RCC 7860 (cell line): ENCODE measurements around the gene CCDC47.
"Not testable (repeated sequence)": the region's sequence is repeated elsewhere in the genome, so short reads cannot be mapped to it uniquely, and the experiment has no call there.

ENCODE experiments used
- DNase-seq: peaks from one replicate; pipeline ENCODE4 v3.0.0-alpha.2; 2015; ENCODE audit warnings: low spot score
- FAIRE-seq: peaks from 2 replicates; lab custom pipeline; 2012; peaks lifted over from hg19 to GRCh38; lab: Jason Lieb, UNC

The CCDC47 gene

GRCh38 chr17:63740464-63741142 is 32.8 kb downstream of the CCDC47 start:
- DNase-seq = no peak

GRCh38 chr17:63735691-63736090 is 37.7 kb downstream of the CCDC47 start:
- DNase-seq (no peak), FAIRE-seq (no peak)

More at GRCh38 chr17:63740464-63741142, 32.8 kb downstream of the CCDC47 start:
- no peak for FAIRE-seq

DNA sequence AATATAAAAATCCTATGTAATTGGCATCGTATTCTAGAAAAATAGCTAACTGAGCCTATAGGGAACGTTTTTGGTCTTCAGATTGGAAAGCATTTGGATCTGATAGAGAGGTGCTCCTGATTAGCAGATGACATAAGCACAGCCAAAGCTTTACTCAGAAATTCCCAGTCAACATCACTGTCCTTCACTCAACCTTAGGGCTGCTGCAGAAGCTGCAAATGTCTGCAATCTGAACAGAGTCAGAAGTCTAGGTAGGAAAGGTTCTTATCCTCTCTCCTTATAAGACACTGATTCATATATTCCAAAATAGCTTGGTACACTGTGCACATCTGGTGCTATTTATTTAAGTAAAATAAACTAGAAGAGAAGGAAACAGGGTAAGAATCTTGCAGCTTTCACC is 51.0 kb downstream of the CCDC47 start:
- DNase-seq (no peak), FAIRE-seq (no peak)

- not testable (repeated sequence) for FAIRE-seq, DNase-seq
Observed at GRCh38 chr17:63720194-63720593, 53.2 kb downstream of the CCDC47 start.

- DNase-seq (no peak), FAIRE-seq (no peak)
Observed at GRCh38 chr17:63718988-63719387, 54.4 kb downstream of the CCDC47 start.

DNA sequence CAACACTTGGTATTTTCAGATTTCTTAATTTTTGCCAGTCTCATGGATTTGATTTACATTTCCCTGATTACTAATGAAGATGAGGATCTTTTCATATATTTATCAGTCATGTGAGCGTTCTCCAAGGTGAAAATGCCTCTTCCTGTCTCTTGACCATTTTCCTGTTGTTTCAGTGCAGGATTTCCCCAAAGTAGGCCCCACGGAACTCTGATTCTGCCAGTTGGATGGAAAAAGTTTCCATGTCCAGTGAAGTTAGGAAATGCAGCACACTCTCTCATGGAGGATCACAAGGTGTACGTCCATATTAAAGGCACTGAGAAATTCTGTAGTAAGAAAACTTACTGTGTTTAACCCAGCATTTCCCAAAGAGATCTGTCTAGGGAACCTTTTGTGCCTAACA is 57.0 kb downstream of the CCDC47 start:
- no peak for FAIRE-seq
- no peak for DNase-seq

GRCh38 chr17:63714550-63715277 is 58.7 kb downstream of the CCDC47 start:
- DNase-seq = no peak
- FAIRE-seq = no peak

- FAIRE-seq = no peak
- DNase-seq = no peak
Observed at GRCh38 chr17:63709110-63709509, 64.3 kb downstream of the CCDC47 start.

- FAIRE-seq (no peak), DNase-seq (no peak)
Observed at GRCh38 chr17:63707151-63707550, 66.2 kb downstream of the CCDC47 start.

DNA sequence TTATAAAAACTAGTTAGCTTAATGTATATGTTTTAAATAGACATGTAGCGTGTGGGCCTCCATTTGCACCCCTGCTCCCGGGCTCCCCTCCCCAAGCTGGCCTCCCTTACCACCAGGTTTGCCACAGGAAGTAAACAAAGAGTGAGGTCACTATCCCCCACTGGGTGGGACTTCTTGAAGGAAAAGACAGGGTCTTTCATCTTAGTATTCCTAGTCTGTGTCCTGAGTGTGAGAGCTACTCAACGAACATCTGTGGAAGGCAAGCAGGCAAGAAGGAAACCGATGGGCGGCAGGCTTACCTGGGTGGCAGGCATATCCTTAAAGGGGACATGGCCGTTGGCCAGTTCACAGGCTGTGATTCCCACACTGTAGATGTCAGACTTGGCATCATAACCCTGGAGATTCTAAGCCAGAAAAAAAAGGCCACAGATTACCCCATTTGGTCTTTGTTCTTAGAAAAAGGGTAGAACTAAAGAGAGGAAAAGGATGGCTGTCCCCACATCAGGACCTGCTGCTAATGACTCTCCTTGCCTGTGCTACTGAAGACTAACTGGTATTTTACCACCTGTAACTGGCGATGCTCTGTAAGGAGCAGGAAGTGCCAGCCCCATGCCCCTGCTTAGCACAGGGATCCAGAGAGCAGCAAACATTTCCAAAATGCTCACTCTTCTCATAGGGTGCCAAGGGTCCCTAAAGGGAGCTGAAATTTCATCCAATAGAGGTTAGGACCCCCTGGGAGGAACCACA is 66.9 kb downstream of the CCDC47 start:
- no peak for DNase-seq
- FAIRE-seq = no peak

DNA sequence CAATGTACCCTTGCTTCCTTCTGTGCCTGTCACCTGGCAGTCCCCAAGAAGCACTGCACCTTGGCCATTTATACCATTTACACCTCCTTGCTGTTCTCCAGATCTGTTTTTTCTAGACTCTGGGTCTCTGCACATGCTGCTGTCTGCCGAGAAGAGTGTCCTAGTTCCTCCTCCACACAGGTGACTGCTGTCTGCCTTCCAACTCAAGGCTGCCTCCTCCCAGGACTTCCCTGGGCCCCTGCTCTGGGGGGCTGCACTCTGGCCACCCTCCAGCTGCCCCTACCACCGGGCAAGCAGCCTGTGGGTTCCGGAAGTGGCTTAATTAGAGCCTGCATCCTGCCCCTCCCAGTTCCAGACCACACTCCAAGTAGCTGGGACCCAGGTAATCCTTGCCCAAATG is 67.7 kb downstream of the CCDC47 start:
- no peak for FAIRE-seq

DNA sequence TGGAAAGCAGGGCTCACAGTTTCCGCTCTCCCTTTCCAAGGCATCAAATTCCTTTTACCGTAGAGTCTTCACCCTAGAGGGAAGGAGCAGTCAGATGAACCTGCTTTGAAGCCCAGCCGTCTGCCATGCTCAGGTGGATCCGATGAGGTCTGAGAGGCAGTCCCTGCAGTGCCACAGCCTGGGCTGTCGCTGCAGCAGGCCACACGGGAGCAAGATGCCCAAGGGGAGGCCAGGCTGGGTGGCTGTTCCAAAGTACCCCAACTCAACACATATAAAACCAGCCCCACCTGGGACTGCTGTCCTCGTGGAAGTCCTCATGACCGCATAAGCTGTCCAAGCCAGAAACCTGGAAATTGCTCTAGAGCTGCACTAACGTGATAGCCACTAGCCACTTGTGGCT is 68.6 kb downstream of the CCDC47 start:
- FAIRE-seq (no peak), DNase-seq (no peak)

More for the DNA sequence above, 67.7 kb downstream of the CCDC47 start:
- no peak for DNase-seq

DNA sequence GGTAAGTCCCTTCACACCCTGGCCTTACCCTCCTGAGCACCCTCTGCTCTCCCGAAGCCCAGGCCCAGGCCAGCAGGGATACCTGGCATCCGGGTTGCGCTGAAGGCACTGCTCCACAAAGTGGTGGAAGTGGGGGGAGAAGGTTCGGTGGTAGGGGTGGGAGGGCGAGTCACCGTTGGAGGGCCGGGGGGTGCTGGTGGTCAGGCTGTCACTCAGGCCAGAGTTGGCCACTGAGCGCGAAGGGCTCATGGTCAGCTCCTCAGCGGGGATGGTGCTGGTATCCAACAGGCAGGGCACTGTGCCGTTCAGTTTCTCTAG is 69.2 kb downstream of the CCDC47 start:
- FAIRE-seq (no peak), DNase-seq (no peak)

DNA sequence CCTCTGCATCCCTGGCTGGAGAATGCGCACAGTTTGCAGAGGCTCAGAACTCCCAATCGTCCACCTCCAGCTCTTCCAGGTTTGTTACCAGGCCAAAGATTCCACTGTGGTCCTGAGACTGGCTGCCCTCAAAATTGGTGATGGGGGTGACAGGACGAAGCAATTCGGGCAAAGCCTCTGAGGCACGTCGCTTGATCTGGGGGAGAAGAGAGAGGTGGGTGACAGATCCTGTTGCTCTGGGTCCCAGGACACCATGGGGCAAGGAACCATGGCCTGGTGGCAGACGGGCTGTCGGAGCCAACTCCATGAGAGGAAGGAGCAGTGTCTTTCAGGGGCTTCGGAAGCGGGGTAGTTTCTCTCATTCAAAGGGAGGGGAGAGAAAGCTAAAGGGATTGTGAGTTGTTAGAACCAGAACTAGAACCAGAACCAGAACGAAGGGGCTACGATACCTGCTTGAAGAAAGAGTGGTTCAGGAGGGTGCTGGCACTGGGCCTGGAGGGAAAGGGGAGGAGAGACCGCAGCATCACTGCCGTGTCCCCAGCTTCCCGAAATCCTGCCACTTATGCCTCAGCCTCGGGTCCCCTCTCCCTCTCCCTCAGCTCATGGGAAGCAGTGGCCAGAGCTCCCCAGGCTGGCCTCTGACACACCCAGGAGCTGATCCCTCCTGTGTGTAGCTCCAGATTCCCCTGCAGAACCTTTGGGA is 69.7 kb downstream of the CCDC47 start:
- FAIRE-seq (no peak), DNase-seq (no peak)

- FAIRE-seq (no peak), DNase-seq (no peak)
Observed at GRCh38 chr17:63703029-63703428, 70.4 kb downstream of the CCDC47 start.

DNA sequence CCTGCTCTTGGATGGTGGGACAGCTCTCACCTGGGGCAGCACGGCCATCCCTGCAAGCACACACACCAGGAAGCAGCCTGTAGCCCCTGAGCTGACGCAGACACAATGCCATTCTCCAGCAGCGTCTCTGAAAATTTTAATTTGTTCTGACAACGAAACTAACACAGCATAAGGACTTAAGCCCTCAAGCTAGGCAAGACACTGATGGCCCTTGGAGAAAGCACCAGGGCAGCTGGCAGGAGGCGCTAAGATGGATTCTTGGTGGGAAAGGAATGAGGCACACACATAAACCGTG is 70.7 kb downstream of the CCDC47 start:
- DNase-seq = no peak
- no peak for FAIRE-seq

GRCh38 chr17:63701868-63702720 is 71.3 kb downstream of the CCDC47 start:
- DNase-seq = no peak
- no peak for FAIRE-seq

DNA sequence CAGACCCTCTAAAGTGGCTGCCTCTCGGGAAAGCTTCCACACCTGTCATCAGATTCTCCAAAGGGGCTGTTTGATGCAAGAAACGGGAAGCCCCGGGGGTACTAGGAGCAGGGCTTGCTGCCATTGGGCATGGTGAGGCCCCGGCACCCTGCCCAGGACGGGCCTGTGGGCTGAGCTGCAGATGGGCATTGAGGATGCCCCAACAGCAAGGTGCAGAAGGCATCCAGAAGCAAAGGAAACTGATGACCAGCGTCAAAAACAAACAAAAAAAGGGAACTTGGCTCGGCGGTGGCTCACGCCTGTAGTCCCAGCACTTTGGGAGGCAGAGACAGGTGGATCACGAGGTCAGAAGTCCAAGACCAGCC is 72.0 kb downstream of the CCDC47 start:
- no peak for DNase-seq
- FAIRE-seq = no peak

DNA sequence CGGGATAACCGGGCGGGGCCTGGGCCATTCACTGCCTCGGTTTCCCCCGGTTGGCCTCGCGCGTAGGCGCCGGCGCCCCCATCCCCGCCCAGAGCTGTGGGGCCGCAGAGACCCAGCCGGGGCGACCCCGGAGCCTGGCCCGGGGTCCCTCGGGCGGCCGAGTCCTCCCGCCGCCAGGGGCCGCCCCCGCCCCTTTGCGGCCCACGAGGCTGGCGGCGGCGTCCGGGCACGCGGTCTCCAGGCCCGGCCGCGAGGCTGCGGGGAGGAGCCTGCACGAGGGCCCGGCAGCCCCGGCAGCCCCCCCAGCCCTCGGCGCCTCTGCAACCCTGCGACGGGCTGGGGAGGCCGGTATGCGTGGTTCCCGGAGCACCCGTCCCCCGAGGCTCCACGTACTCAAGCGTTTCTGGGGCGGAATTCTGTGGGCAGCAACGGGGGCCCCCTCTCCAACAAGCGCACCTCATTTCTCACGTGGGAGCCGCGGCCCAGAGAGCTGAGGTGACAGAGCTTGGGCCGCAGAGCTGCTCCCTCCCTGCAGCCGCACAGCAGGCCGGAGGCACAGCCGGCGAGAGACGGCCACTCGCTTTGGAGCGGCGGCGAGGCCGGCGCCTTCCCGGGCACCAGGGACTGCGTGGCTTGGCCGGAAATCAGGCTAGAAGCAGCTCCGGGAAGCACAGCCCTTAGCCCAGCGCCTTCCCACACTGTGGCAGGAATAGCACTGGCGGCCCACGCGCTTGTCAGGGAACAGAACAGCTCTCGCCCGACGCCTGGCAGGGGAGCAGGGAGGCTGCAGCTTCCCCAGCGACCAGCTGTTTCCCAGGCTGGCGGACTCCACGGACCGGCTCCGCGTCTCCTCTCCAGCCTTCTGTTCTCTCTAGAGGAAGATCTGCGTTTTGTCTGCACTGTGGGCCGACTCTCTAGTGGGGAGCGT is 72.6 kb downstream of the CCDC47 start:
- DNase-seq = no peak
- no peak for FAIRE-seq
